GM21526 (cell line): ENCODE results near the gene IMPDH1.

Experiments
- ATAC-seq: cut with Tn5 transposase; IDR thresholded peaks from one replicate; pipeline ENCODE4 v1.9.1; 2021; ENCODE audit warnings: moderate library complexity; ENCODE audit not compliant: unreplicated experiment, low FRiP score

The IMPDH1 gene

DNA sequence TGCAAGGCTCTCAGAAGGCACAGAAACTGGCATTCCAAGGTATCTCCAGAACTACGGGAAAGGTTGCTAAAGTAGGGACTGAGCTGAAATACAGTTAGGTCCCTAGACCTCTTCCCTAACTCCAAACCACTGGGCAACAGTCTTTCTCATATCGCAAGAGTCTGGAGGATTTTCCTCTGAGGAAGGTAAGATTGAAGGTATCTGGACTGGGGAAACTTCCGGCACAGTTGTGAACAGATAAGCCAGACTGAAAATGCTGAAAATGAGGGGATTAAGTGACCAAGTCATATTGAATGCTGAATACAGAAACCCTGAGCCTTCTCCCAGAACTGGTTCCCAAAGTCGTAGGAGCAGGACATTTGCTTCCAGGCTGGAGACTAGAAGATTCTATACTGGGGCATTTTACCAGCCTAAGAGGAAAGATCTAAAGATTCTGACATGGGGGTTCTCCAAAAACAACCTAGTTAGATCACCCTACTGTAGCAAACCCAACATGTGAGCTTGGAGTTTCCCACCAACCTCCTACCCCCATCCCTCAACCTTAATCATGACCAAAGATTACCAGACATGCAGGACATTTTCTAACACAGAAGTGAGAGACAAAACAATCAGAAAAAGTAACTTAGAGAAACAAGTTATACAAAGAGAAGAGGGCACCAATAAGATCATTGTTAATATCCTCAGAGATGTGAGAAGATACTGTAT lies 45.5 kb downstream of the IMPDH1 start:
- no peak for ATAC-seq

DNA sequence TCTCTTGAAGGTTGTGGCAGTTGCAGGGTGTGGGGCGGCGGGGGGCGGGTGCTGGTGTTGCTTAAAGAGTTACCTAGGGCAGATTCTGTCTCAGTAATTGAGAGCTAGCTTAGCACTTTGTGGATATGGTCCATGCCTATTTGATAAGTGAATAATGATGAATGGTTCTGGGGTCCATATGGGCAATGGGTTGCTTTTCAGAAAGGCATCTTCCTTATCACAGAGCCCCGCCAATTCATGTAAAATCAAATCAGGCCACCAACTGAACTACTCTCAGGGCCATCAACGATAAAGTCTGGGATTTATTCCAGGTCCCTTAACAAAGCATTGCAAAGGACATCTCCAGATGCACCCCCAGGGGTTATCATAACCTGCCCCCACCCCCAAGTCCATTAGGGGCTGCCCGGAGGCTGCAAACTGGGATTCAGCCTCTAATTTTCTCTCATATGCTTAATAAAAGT lies 46.5 kb downstream of the IMPDH1 start:
- no peak for ATAC-seq

DNA sequence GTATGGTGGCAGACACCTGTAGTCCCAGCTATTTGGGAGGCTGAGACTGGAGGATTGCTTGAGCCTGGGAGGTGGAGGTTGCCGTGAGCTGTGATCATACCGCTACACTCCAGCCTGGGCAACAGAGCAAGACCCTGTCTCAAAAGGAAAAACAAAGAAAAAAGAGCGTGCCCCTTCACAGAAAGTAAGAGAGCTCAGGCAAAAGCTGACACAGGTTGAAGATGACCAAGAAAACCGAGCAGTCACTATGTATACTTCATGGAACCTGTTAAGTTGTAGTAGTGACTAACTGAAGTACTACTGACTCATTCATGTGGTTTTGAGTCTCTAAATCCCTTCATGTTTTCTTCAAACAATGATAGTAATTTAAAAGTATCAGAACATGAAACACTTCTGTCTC lies 47.1 kb downstream of the IMPDH1 start:
- ATAC-seq, result no peak

DNA sequence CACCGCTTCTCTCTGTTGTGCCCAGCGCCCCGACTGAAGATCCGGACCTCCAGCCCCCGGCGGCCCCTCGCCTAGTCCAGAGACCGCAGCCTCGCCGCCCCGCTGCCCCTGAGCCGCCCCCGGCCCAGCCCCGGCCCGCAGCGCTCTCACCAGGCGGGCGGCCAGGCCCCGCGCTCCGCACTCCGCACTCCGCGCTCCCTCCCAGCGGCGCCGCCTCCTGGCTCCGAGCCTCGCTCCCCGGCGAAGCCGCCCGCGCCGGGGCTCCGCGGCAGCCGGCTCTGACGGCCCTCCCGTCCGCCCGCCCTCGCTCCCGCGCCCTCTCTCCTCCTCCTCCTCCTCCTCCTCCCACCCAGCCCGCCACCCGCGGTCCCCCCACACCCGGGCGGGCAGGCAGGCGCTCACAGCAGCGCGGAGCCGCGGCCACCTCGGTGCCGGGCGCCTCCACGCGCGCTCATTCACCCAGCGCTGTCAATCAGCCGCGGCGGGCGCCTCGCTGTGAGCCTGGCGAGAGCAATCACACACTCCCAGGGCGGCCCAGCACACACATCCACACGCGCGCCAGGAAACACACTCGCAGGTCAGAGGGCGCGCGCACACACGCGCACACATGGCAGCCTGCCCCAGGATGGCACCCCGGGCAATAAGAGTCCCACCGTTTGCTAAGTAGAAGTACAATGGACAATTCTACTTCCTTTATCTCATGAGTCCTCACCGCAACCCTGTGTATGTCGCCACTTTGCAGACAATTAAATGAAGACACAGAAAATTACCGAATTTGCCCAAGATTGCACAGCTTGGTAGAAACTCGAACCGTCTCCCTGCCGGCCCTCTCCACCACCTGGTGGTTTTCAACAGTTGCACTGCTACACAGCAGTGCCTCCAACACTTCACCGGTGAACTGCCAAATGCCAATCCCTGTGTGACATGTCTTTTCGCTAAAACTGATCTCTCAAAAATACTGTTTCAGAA lies 48.1 kb downstream of the IMPDH1 start, which contains the start of gene PRRT4:
Gene PRRT4 (minus strand): TSS at position 280 of the 969 bp plus-strand sequence.
- ATAC-seq, result no peak

DNA sequence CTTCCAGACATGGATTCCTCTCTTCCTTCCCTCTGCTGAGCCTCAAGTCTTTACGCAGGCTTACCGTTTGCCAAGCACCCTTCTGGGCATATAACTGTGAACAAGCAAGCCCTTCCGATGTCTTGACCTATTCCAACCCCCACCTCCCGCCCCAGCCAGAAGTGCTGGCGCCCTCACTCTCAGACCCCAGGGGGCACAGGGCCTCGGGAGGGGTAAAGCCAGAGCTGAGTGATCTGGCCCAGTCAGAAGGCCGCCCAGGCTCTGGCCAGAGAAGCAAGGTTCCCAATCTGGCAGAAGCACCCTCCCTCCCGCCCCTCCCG lies 49.5 kb downstream of the IMPDH1 start:
- no peak for ATAC-seq

DNA sequence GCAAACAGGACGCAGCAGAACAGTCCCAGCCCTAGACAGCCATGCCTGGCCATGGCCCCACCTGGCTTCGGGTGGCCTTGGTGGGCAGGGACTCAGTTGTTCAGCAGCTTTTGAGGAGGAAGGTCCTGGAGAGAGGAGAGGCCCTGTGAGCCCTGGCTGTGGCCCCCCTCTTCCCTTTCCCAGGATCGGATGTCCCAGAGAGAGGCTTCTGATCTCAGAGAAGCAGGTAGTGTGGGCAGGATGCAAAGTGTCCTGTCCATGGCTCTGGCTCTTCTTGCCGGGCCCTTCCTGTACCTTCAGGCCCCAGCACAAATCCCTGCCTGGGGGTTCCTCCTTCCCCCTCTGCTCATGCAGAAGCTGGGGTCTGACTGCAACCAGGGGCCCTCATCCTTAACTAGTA lies 49.8 kb downstream of the IMPDH1 start:
- no peak for ATAC-seq

DNA sequence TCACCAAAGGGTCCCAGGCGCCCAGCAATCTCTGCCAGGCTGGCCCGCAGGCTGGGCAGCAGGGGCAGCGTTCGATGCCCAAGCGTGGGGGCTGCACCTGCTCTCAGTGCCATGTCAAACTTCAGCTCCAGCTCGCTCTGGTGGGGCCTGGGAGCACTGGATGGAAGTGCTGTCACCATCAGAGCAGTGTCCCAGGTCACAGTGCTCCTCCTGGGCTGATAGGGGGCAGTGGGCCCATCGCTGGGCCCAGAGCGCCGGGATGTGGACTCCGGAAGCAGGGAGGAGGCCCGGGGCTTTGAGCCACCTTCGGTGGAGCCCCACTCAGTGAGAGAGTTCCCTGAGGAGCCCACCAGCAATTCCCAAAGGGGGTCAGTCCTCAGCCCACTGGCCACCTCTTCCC lies 50.4 kb downstream of the IMPDH1 start:
- no peak for ATAC-seq

DNA sequence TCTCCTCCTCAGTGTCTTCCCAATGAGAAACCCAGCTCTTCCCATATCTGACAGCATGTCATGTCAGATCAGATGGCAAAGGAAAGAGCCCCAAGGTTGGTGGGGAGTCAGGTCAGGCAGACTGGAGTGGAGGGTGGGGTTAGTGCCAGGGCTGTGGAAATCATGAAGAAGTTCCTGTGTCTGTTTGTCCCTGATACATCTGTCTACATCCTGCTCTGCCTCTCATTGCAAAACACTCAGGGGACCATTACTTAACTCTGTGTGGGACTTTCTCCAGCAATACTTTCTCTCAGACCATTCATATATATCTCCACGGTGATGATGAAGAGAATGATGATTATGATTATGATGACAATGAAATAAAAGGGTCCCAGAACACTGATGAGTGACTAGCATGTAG lies 51.5 kb downstream of the IMPDH1 start:
- no peak for ATAC-seq

DNA sequence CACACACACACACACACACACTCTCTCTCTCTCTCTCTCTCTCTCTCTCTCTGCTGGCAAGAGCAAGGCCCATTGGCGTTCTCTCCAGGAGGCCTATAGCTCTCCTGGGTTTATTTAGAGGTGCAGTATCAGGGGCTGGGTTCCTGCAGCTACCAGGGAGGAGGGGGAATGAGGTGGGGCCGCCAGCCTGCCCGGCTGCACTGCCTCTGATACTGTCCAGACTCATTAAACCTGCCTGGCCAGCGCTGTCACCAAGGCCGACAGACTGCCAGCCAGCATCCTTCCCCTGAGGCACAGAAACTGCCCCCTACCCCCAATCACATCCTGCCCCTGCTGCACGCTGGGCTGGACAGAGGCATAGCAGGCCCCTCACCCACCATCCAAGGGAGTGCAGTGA lies 52.6 kb downstream of the IMPDH1 start:
- ATAC-seq, result no peak

DNA sequence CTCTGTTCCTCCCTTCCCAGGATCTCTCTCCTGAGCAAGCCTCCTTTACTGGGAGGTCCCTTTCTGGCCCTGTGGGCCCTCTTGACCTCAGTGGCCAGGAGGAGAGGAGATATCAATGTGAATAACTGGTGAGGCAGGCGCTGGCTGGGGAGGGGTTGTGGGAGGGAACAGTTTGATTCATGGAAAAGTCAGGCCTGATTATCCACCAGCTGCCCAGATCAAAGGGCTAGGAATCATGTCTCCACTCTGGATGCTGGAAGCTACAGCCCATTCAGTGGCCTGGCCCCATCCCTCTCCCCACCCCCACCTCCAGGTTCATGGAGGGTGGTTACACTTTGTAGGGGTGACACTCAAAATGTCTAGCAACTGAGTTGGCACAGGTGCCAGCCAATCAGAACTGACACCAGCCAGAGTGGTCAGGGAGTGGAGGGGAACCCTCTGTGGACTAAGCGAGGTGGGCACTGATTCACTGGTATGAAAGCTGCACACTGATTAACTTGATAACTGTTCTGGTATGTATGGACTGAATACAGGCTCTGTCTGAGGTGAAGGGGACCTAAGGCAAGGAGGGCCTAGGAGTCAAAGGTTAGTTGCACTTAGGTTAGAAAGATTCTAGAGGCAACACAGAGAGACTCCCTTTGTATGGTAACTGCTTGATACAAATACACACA lies 53.1 kb downstream of the IMPDH1 start:
- no peak for ATAC-seq

DNA sequence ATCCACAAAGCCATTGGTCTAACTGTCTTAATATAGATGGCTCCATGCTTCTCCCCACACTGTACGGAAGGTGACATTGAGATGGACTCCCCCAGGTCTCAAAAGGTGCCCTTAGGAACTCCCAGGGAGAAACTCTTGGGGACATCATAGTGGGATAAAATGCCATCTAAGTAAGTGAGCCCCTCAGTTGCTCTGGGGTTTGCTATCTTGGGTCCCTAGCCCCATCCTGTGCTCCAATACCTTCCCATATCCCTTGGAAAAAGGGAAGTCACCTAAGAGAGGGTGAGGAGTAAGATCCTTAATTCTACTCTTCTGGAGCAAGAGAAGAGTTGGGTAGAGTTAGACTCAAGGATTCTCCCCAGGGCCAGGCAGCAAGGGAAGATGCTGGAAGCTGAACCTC lies 56.2 kb downstream of the IMPDH1 start:
- ATAC-seq, result no peak

DNA sequence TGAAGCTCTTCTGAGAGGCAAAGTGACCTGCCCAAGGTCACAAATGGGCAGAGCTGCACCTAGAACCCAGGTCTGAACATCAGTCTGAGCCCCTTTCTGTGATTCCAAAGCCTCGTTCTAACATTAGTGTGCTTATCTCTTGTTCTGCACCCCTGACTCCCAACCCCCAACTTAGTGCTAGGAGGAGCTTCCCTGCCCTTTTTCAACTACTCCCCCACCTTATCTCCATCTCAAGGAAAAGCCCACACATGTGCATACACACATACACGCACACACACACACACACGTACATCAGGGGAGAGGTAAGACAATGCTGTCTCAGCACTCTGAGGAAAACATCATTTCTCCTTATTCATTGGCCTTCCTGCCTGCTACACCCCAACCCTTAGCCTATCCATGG lies 56.6 kb downstream of the IMPDH1 start:
- no peak for ATAC-seq

DNA sequence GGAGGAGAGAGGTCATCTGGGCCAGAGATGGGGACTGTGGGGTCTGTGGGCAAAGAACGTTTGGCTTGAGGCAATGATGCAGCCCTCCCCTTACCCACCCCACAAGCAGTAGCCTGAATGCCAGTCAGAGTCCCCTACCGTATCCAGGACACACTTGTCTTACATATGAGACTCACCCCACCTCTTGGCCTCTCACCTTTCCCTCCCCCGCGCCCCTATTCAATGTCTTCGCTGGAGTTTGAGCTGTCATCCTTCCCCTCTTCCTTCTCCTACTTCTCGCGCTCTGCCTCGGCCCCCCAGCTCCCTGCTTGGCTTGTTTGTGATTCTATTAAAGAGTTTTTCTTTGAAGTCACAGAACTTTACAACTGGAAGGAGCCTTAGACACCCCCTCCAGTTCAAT lies 57.1 kb downstream of the IMPDH1 start:
- ATAC-seq, result no peak

DNA sequence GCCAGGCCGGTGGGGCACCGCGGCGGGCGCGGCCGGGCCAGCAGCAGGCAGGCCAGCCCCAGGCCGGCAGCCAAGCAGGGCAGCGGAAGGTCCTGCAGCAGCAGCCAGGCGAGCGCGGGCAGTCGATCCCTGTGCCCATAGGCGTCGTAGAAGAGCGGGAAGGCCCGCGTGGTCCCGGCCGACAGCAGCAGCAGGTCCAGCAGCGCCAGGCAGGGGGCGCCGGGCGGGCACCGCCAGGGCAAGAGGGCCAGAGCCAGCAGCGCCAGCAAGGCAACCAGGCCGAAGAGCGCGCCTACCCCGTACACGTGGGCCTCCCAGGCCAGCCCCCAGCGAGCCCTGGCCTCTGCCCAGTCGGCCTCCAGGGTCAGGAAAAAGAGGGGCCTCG lies 57.6 kb downstream of the IMPDH1 start:
- no peak for ATAC-seq

DNA sequence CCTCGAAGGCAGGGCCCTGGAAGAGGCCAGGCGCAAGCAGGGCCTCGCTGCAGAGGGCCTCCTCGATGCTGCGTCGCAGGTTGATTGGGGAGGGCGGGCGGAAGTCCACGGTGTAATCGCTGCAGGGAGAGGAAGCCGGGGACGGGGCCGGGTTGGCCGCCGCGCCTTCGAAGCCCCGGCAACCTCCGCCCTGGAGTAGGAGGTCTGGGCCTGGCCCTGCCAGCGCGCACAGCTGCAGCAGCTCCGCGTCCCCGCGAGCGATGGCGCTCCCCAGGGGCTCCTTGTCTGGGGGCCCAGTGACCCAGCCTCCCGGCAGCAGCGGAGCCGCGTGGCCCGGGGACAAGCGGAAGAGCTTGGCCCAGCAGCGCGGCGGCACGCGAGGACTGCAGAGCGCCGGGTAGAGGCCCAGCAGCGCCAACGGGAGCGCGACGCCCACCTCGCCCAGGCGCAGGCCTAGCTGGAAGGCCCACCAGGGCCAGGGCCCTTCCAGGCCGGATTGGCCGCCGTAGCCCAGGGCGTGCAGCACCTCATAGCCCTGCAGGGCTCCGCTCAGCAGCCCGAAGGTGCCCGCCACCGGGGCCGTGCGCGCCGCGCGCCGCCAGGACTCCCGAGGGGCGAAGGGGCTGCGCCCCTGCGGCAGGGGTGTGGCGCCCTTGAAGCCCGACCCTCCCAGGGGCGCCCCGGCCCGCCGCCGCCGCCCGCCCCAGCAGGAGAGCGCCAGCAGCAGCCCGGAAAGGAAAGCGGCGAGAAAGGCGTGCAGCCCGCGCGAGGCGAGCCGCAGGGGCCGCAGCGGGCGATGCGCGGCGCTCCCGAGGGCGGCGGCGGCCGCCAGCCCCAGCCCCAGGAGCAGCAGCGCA lies 58.3 kb downstream of the IMPDH1 start:
- no peak for ATAC-seq

DNA sequence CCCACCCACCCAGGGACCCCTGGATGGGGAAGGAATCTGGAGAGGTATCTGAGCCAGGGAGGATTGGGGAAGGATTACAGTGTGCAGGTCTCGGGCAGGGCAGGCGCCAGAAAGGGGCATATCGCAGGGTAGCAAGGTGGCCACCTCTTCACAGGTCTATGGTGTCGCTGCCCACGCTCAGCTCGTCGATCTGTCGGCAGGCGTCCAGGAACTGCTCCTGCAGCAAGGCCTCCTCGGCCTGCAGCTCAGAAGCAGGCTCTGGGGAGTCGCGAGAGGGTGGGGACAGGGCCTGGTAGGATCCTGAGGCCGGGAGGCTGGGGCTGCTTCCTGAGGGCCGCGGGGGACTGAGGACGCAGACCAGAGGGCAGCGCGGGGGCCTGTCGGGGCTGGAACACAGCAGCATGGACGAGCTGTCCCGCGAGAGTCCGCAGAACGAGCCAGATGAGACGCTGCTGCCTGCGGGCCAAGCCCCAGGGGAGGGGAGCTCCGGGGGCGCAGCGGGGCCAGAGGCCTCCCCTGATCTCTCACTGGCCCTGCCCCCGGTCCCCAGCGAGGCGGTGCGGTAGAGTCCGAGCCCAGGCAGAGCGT lies 59.0 kb downstream of the IMPDH1 start:
- ATAC-seq, result no peak

DNA sequence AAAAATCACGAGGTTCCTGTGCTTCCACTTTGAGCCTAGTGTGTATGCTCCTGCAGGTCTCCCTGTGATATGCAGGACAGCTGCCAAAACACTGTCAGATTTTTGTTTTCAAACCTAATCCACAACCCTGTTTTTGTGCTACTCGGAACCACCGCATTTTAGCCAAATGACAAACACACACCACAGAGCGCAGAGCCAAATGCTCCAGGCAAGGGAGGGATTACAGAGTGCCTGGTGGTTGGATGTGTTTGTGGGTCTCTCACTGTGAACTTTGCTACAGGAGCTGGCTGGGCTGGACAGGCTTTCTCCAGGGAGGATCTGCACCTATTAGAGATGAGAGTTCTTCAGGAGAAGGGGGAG lies 60.3 kb downstream of the IMPDH1 start:
- no peak for ATAC-seq

DNA sequence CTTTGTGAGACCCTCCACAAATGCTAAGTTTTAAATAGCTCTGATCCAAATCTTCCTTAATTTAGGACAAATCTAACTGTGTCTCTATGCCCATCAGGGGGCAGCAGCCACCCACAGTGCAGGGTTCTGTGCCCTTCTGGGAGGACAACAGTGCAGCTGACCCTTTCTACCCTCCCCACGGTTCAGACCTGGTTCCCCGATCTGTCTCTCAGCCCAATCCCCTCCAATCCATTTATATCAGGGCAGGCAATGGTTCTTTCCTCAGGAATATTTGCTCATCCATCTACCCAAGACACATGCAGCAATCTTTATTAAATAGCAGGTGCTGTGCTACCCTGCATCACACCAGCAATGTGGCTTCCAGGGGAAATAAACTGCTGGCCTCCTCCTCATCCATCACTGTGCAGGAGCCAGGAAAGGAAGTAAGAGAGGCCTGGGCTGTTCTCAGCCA lies 62.1 kb downstream of the IMPDH1 start:
- ATAC-seq, result no peak

DNA sequence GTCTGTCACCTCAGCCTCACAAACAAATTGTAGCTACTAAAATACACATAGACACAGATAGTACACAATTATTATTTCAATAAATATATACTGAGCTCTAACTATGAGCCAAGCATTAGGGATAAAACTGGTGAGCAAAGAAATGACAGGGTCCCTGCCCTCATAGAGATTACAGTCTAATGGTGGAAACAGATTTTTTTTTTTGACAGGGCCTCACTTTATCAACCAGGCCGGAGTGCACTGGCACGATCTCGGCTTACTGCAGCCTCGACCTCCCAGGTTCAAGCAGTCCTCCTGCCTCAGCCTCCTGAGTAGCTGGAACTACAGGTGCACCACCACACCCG lies 65.4 kb downstream of the IMPDH1 start:
- no peak for ATAC-seq
